Peyer's patch (tissue), 4 donors: ENCODE data around the gene BRD9.

ENCODE experiments used
- POLR2A ChIP-seq, 2 donors: fragments of 450-650 bp; IDR thresholded peaks; one replicate each; pipeline ENCODE4 v1.5.1; 2017; ENCODE audit warnings: antibody characterized with exemption in 2 of 2, mild to moderate bottlenecking in 2 of 2, moderate library complexity in 2 of 2
- TF ChIP-seq, protein P1 (sequence below), 6 experiments: fragments of 450-650 bp in 4 of 6; fragments of 200-600 bp in 2 of 6; sonication (generic) in 1 of 6; IDR thresholded peaks; one replicate each; pipeline ENCODE4 v1.5.1; 2017 to 2019; ENCODE audit warnings: antibody characterized with exemption in 6 of 6, mild to moderate bottlenecking in 3 of 6, moderate library complexity in 1 of 6

DNA sequence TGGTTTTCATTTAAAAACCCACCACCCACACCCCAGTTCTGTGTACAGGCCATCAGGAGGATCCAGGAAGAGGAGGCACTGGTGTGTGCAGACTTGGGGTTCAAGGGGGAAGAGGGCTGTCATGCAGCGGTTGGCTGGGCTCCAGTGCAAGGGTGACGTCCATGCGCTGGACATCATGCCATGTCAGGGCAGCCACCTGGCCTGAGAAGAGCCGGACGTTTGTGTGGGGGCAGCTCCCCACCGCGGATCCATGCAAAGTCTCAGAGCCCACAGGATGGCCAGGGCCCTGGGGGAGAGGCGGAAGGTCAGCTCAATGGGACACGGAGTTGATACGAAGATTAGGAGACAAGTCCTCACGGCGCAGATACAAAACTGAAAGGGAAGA is 11.1 kb downstream of the BRD9 start:
- TF ChIP-seq, protein P1, sequence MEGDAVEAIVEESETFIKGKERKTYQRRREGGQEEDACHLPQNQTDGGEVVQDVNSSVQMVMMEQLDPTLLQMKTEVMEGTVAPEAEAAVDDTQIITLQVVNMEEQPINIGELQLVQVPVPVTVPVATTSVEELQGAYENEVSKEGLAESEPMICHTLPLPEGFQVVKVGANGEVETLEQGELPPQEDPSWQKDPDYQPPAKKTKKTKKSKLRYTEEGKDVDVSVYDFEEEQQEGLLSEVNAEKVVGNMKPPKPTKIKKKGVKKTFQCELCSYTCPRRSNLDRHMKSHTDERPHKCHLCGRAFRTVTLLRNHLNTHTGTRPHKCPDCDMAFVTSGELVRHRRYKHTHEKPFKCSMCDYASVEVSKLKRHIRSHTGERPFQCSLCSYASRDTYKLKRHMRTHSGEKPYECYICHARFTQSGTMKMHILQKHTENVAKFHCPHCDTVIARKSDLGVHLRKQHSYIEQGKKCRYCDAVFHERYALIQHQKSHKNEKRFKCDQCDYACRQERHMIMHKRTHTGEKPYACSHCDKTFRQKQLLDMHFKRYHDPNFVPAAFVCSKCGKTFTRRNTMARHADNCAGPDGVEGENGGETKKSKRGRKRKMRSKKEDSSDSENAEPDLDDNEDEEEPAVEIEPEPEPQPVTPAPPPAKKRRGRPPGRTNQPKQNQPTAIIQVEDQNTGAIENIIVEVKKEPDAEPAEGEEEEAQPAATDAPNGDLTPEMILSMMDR (IDR thresholded peaks at IDR 0.05), result no peak
- TF ChIP-seq POLR2A (IDR thresholded peaks at IDR 0.05), result no peak
